Activated naive CD4-positive, alpha-beta T cell treated with anti-CD3 and anti-CD28 coated beads, Interleukin-2, amount 50 U/mL, for 24 hours (primary cell): ENCODE data around the gene EIF4ENIF1.

Experiments
- H3K27ac Mint-ChIP-seq: one replicate; pipeline ENCODE4 v1.8.0; 2021; ENCODE audit warnings: mild to moderate bottlenecking, mixed read lengths
- H3K27me3 Mint-ChIP-seq: one replicate; pipeline ENCODE4 v1.8.0; 2021; ENCODE audit warnings: mixed read lengths
- H3K36me3 Mint-ChIP-seq: one replicate; pipeline ENCODE4 v1.8.0; 2021; ENCODE audit warnings: mixed read lengths
- H3K4me1 Mint-ChIP-seq: one replicate; pipeline ENCODE4 v1.8.0; 2021; ENCODE audit warnings: mixed read lengths
- H3K4me3 Mint-ChIP-seq: one replicate; pipeline ENCODE4 v1.8.0; 2021; ENCODE audit warnings: mild to moderate bottlenecking, mixed read lengths
- H3K9me3 Mint-ChIP-seq: one replicate; pipeline ENCODE4 v1.8.0; 2021; ENCODE audit warnings: mixed read lengths

The EIF4ENIF1 gene

DNA sequence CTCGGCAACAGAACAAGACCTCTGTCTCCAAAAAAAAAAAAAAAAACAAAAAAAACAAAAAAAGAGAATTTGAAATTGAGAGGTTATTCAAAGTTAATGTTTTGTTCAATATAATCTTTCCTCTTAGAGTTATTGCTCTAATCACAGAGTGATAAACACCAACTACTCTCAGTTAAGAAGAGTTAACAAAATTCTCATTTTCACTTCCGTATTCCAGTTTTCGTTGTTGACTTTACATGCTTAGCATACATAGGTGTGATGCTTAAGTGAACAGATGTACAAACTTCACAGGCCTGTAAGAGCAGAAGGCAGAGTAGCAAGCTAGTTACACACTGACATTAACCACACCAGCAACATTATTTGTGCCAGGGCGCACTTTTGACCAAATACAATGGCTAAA, 12.3 kb downstream of the EIF4ENIF1 start:
- Mint-ChIP-seq H3K9me3 (no peaks in the 10 kb centered on the region), H3K4me3 (no peak overlapping the region), H3K36me3 (peaks cover 11% of the 10 kb centered on the region), H3K27ac (no peak overlapping the region), H3K4me1 (peaks cover 16% of the 10 kb centered on the region), H3K27me3 (no peaks in the 10 kb centered on the region)

DNA sequence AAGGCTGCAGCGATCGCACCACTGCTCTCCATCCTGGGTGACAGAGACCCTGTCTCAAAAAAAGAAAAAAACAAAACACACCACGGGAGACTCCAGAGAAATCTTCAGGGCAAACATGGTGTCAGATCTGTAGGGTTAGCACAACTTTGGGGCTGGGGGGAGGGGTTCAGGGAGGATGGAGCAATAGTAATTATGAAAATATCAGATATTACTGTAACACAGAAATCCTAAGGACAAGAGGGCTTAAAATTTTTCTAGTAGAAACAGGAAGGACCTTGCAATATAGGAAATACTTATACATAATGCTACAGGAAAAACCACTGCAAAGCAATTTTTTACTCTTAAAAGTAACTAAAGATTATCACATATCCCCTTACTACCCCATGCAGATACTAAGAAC, 13.8 kb downstream of the EIF4ENIF1 start:
- Mint-ChIP-seq H3K4me1 (peaks cover 16% of the 10 kb centered on the region), H3K9me3 (no peaks in the 10 kb centered on the region), H3K27me3 (no peaks in the 10 kb centered on the region), H3K36me3 (peaks cover 11% of the 10 kb centered on the region), H3K27ac (no peak overlapping the region), H3K4me3 (no peak overlapping the region)

DNA sequence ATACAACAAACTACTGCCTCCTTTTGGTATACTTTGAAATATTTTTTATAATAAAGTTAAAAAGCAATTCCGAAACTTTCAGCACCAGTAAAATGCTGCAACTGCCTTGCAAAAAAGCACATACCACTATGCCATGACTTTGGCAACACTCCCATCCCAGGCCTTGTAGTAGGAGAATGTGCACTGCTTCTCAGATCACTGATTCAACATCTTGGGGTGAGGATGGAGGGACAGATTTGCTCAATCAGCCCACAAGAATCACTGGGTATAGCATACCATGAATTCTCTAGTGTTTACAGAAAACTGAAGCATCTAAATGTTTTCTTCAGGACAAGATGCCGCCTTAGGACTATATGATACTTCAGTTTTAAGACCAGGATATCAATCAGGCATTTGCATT, 14.9 kb downstream of the EIF4ENIF1 start:
- Mint-ChIP-seq H3K27me3 (no peaks in the 10 kb centered on the region), H3K4me3 (no peak overlapping the region), H3K27ac (no peak overlapping the region), H3K9me3 (no peaks in the 10 kb centered on the region), H3K36me3 (peaks cover 10% of the 10 kb centered on the region), H3K4me1 (peaks cover 16% of the 10 kb centered on the region)

DNA sequence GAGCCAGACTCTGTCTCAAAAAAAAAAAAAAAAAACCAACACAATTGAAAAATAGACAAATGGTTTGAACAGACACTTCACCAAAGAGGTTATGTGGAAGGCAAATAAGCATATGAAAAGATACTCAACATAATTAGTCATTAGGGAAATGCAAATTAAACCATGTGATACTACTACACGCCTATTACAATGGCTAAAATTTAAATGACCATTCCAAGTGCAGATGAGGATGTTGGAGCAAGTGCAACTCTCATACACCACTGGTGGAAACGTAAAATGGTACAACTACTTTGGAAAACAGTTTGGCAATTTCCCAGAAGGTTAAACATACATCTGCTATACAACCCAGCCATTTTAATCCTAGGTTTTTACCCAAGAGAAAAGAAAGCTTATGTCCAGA, 24.3 kb downstream of the EIF4ENIF1 start:
- no peaks in the 10 kb centered on the region for H3K27me3 Mint-ChIP-seq
- H3K27ac Mint-ChIP-seq: no peak overlapping the region
- peaks cover 12% of the 10 kb centered on the region for H3K36me3 Mint-ChIP-seq
- no peaks in the 10 kb centered on the region for H3K4me1 Mint-ChIP-seq
- no peaks in the 10 kb centered on the region for H3K9me3 Mint-ChIP-seq
- H3K4me3 Mint-ChIP-seq: no peak overlapping the region

DNA sequence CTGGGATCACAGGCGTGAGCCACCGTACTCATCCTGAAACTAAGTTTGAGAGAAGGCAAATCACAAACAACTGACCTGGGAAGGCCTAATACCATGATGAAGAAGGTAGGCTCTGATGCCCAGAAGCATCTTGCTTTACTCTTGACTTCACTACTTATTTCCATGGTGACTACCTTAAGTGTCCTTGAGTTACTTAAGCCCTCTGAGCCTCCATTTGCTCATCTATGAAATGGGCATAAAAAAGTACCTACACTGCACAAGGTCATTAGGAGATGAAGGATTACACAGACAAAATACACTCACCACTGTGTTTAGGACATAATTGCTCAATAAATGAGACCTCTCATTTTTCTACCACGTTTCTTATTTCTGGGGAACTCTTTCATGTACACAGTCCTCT, 27.9 kb downstream of the EIF4ENIF1 start:
- Mint-ChIP-seq H3K4me3 (no peak overlapping the region), H3K27ac (peak overlapping the region; percentile 17), H3K27me3 (no peaks in the 10 kb centered on the region), H3K36me3 (peaks cover 14% of the 10 kb centered on the region), H3K9me3 (no peaks in the 10 kb centered on the region), H3K4me1 (no peaks in the 10 kb centered on the region)

DNA sequence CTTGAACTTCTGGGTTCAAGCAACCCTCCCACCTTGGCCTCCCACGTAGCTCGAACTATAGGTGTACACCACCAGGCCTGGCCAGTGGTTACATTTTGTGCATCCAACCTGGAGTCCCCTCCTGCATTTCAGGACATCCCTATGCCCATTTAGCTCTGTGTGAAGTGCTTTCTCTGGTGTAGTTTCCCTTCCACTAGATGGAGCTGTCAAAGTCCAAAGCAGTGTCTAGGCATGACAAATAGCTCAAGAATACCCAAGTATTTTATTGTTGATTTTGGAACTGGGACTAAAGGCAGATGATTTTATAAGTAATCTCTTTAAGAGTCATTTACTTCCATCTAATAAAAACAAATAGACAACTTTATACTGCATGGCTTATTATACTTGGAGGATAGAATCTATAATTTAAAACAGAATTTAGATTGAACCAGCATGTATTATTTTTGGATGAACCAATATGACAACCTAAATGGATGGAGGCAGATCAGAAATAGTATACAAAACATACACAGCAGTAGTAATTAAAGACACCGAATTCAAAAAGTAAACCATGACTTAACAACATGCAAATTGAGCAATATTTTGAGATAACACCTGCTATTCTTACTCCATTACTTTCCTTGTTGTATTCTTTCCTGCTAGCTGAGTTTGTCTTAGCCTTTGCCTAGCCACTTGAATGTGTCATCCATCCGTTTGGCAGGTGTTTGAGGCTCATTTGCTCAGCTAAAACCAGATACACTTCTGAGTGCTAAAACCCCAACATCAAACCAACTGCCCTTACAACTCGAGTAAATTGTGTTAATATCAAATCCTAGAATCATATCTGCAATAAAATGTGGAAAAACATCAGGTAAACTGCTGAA, 37.7 kb downstream of the EIF4ENIF1 start:
- Mint-ChIP-seq H3K9me3 (no peaks in the 10 kb centered on the region), H3K27me3 (no peaks in the 10 kb centered on the region), H3K27ac (no peak overlapping the region), H3K36me3 (peaks cover 3% of the 10 kb centered on the region), H3K4me3 (no peak overlapping the region), H3K4me1 (no peaks in the 10 kb centered on the region)

DNA sequence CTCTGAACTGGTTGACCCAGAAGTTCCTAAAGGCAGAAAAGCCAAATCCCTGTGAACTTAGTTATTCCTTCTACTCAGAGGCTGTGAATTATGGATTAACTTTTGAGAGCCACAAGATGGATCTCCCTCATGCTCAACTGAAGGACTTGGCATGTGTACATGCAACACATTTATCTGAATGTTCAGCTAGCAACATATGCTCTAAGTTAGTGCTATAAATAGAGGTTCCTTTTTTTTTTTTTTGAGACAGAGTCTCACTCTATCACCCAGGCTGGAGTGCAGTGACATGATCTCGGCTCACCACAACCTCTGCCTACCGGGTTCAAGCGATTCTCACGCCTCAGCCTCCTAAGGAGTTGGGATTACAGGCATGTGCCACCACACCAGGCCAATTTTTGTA, 40.1 kb downstream of the EIF4ENIF1 start:
- Mint-ChIP-seq H3K36me3 (peaks cover 2% of the 10 kb centered on the region), H3K4me3 (no peak overlapping the region), H3K9me3 (no peaks in the 10 kb centered on the region), H3K4me1 (no peaks in the 10 kb centered on the region), H3K27me3 (no peaks in the 10 kb centered on the region), H3K27ac (no peak overlapping the region)

DNA sequence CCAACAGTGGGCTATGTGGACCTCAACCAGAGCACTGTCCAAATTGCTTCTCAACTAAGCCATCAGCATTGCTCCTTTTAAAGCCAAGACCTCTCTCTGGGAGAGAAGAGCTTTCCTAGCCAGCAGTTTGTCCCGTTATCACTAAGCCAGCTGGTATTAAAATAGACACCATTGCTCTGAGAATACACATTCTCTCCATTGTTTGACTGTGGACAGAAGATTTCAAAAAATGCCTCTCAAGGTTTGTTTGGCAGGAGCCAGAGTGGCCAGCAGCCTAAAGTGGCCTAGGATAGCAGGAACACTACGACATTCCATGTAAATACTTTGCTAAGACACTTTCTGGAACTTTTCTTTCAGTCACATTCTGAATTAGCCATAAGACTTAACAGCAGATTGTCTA, 41.3 kb downstream of the EIF4ENIF1 start:
- Mint-ChIP-seq H3K27ac (peak overlapping the region; percentile 51), H3K9me3 (no peaks in the 10 kb centered on the region), H3K27me3 (no peaks in the 10 kb centered on the region), H3K36me3 (peaks cover 5% of the 10 kb centered on the region), H3K4me1 (no peaks in the 10 kb centered on the region), H3K4me3 (no peak overlapping the region)

DNA sequence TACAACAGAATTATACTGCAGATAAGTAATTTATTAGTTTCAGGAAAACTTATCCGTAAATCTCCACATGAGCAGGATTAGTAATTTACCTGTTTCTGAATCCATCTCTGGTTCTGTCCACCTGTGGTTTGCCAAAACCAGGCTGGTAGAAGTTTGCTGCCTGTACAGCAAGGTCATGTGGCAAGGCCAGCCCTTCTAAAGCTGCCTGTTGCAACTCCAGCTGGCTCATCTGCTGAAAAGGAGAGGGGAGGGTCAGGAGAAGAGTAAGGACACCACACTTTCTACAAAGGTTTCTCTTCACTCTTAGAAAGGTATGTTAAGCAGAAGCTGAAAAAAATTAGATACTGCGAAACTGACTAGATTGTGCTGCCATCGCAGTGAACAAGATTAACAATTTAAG, 42.3 kb downstream of the EIF4ENIF1 start:
- Mint-ChIP-seq H3K9me3 (no peaks in the 10 kb centered on the region), H3K4me1 (no peaks in the 10 kb centered on the region), H3K27me3 (no peaks in the 10 kb centered on the region), H3K36me3 (peaks cover 5% of the 10 kb centered on the region), H3K27ac (no peak overlapping the region), H3K4me3 (no peak overlapping the region)

DNA sequence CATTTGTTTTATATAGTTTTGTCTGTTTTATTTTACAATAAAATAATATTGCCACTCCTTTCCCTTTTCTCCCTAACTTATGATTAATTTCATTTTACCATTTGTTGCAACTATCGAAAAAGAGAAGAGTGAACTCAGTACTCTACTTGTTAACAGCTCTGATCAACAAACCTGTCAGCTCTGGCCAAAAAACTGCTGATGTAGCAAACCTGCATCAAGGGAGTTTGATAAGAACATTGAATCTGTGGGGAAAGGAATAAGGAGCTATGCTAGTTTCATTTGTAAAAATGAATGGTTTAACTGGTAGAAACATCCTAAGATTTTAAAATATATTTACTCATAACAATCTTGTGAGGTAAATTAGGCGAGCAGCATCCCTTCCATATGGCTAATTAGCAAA, 42.9 kb downstream of the EIF4ENIF1 start:
- Mint-ChIP-seq H3K4me3 (no peak overlapping the region), H3K27me3 (no peaks in the 10 kb centered on the region), H3K4me1 (no peaks in the 10 kb centered on the region), H3K27ac (no peak overlapping the region), H3K36me3 (peaks cover 5% of the 10 kb centered on the region), H3K9me3 (no peaks in the 10 kb centered on the region)

DNA sequence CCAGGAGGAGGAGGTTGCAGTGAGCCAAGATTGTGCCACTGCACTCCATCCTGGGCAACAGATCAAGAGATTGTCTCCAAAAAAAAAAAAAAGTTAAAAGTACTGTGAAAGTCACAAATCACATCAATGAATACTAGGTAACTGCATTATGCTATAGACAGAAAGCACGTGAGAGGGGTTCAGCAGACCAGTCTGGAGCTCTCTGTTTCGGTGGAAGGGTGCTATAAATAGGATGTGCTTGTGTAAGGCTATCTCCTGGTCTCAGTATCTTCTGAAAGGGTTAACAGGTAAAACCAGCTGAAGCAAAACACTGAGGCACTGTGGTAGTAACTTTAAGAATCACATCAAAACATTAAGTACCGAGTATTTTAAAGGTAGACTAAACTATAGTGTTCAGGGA, 43.4 kb downstream of the EIF4ENIF1 start:
- Mint-ChIP-seq H3K27me3 (no peaks in the 10 kb centered on the region), H3K4me1 (no peaks in the 10 kb centered on the region), H3K27ac (no peak overlapping the region), H3K4me3 (no peak overlapping the region), H3K36me3 (peaks cover 5% of the 10 kb centered on the region), H3K9me3 (no peaks in the 10 kb centered on the region)

DNA sequence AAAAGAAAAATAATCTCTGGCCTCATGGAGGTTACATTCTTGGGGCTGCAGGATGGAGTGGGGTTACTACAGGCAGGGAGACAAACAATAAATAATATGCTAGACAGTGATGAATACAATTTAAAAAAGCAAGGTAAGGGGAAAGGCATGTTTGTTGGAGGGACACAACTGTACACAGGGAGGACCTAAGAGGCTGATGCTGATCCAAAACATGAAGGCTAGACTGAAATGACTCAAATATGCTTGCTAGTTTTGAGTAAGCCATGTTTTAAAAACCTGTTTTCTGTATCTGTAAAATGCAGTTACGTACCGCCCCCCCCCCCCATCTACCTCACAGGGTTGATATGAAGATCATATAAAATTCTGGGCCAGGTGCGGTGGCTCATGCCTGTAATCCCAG, 44.0 kb downstream of the EIF4ENIF1 start:
- Mint-ChIP-seq H3K4me3 (no peak overlapping the region), H3K9me3 (no peaks in the 10 kb centered on the region), H3K4me1 (no peaks in the 10 kb centered on the region), H3K36me3 (peaks cover 5% of the 10 kb centered on the region), H3K27ac (peak overlapping the region; percentile 26), H3K27me3 (no peaks in the 10 kb centered on the region)

DNA sequence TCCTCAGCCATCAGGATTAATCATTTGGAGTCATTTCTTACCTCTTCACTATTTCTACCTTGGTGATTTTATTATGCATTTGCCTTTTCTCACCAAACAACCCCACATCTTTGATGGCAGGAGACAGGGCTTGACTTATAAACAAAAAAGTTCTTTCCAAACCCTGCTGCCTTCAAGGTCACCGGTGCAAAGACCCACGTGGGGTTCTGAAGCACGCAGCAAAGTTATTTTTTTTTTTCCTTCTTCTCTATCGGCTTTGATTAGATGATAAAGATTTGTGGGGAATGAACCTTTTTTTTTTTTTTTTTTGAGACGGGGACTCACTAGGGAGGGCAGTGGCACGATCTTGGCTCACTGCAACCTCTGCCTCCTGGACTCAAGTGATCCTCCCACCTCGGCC, 46.1 kb downstream of the EIF4ENIF1 start:
- H3K9me3 Mint-ChIP-seq: no peaks in the 10 kb centered on the region
- H3K4me3 Mint-ChIP-seq: no peak overlapping the region
- no peak overlapping the region for H3K27ac Mint-ChIP-seq
- peaks cover 5% of the 10 kb centered on the region for H3K36me3 Mint-ChIP-seq
- H3K27me3 Mint-ChIP-seq: no peaks in the 10 kb centered on the region
- no peaks in the 10 kb centered on the region for H3K4me1 Mint-ChIP-seq

DNA sequence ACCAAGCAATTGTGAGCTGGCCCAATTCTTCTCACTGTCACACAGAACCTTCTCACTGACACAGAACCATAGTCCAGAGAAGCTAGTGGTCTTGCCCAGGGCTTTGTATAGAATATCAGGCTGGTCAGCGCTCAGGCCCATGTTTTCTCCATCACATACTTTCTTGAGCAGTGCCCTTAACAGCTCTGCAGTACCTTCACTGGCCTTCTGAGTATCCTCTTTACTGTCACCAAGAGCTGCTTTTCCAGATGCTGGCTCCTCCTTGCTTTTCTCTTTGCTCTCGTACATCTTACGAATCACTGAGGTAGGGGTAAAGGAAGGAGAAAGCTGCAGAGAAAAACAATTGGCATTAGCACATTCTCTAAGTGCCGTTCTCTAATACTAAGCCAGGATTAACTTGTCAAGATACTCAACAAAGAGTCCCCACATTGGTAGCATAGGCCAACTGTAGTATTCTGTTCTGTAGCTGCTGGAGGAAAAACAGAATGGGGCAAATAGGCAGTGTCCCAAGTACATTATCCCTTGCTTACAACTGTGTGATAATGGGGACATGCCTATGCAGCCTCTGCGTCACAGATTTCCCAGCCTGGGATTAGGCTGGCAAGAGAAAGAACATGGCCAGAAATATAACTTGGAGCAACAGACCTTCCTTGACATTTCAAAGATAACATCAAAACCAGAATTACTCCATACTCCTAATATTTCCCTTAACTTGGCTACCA, 46.7 kb downstream of the EIF4ENIF1 start:
- no peaks in the 10 kb centered on the region for H3K4me1 Mint-ChIP-seq
- H3K27ac Mint-ChIP-seq: peak overlapping the region; percentile 35
- H3K4me3 Mint-ChIP-seq: no peak overlapping the region
- H3K36me3 Mint-ChIP-seq: peaks cover 5% of the 10 kb centered on the region
- H3K27me3 Mint-ChIP-seq: no peaks in the 10 kb centered on the region
- no peaks in the 10 kb centered on the region for H3K9me3 Mint-ChIP-seq

DNA sequence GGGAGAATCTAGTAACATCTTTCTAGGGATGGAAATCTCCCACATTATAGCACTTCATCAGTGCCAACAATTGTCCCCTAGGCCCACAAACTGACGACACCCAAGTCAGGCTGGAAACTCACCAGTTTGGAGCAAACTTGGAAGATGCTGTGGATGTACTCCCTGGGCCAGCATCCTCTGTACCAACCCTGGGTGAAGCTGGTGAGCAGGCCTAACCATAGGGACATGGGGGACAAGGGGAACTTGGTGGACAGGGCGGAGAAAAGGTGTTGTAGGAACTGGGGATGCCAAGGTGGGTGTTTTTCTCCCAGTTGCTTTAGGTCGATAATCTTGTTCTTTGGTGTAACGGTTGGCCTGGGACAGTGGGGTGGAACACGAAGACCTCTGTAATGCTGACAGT, 48.0 kb downstream of the EIF4ENIF1 start:
- H3K27me3 Mint-ChIP-seq: no peaks in the 10 kb centered on the region
- peak overlapping the region; percentile 35 for H3K27ac Mint-ChIP-seq
- no peaks in the 10 kb centered on the region for H3K9me3 Mint-ChIP-seq
- H3K4me3 Mint-ChIP-seq: no peak overlapping the region
- peaks cover 5% of the 10 kb centered on the region for H3K36me3 Mint-ChIP-seq
- H3K4me1 Mint-ChIP-seq: no peaks in the 10 kb centered on the region

DNA sequence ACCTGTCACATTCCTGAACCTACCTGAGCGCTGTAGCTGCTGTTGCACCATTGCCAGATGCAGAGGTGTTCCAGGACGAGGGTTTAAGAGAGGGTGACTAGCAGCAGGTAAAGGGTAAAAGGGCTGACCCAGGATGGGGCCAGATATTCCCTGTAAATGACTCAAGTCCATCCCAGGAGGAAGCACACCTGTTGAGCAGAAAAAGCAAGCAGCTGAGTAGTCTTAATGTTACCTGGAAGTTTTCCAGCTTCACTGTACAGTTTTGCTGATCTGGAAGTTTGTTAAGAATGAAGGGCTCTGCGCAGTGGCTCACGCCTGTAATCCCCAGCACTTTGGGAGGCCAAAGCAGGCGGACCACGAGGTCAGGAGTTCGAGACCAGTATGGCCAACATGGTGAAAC, 49.0 kb downstream of the EIF4ENIF1 start:
- no peak overlapping the region for H3K27ac Mint-ChIP-seq
- H3K4me3 Mint-ChIP-seq: no peak overlapping the region
- no peaks in the 10 kb centered on the region for H3K27me3 Mint-ChIP-seq
- peaks cover 5% of the 10 kb centered on the region for H3K36me3 Mint-ChIP-seq
- no peaks in the 10 kb centered on the region for H3K4me1 Mint-ChIP-seq
- H3K9me3 Mint-ChIP-seq: no peaks in the 10 kb centered on the region
